ENCODE data around the gene PDK2.

Gene PDK2

DNA sequence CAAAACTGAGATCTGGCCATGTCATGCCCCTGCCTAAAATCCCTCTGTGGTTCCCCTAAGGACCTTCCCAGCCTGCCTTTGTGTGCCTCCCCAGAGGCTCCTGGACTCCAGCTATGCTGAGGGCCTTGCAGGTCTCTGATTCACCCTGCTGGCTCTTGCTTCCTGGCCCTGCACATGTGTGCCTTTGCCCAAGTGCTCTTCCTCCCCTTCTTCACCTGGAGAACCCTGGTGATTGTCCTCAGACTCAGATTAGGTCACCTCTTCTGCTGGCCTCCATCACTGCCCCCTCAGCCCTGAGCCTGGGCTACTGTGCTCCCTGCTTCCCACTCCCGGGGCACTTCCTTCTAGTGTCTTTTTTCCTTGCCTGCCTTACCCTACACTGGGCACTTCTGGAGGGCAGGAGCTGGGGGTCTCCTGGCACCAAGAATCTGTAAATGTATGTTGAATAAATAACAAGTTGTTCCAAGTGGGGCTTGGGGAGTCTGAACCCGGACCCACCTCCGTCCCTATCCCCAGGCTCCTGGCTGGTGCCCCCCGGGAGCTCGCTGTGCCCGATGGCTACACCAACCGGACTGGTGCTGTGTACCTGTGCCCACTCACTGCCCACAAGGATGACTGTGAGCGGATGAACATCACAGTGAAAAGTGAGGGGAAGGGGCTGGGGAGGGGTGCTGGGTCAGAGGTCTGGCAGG, 31.4 kb upstream of the PDK2 start:
- DNase-seq (ENCODE audit: low read depth): no peak
- TF ChIP-seq, protein P1, sequence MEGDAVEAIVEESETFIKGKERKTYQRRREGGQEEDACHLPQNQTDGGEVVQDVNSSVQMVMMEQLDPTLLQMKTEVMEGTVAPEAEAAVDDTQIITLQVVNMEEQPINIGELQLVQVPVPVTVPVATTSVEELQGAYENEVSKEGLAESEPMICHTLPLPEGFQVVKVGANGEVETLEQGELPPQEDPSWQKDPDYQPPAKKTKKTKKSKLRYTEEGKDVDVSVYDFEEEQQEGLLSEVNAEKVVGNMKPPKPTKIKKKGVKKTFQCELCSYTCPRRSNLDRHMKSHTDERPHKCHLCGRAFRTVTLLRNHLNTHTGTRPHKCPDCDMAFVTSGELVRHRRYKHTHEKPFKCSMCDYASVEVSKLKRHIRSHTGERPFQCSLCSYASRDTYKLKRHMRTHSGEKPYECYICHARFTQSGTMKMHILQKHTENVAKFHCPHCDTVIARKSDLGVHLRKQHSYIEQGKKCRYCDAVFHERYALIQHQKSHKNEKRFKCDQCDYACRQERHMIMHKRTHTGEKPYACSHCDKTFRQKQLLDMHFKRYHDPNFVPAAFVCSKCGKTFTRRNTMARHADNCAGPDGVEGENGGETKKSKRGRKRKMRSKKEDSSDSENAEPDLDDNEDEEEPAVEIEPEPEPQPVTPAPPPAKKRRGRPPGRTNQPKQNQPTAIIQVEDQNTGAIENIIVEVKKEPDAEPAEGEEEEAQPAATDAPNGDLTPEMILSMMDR (IDR thresholded peaks at IDR 0.05; ENCODE audit: control insufficient read depth, extremely low read depth, insufficient read depth): no peak
- no peak overlapping the region for H3K4me3 ChIP-seq (ENCODE audit: low read depth, low read length)

DNA sequence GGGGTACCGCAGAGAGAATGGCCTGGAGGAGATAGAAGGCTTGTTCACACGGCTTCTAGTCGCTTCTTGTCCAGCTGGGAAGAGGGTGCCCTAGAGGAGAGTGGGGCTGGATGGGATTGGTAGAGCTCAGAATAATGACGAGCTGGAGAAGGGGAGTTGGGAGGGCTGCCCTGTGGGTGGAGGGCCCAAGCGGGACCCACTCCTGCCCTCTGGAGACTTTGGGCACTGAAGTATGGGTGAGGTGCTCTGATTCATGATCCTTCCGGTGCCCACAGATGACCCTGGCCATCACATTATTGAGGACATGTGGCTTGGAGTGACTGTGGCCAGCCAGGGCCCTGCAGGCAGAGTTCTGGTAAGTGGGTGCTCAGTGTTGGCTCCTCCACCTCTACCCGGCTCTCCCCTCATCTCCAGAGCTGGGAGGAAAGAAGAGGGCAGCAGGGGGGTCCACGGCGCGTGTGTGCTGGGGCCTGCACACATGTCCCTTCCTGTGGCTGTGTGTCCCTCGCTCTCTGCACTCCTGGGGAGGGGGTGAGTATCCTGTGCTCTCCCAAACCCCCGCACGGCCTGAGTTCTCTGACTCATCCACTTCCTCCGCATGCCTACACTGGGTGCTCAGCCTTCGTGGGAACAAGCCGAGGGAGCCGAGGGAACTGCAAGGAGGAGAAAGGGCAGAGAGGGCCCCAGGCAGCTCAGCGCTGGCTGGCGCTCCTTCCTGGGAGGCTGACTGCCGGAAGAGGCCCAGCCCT, 30.7 kb upstream of the PDK2 start:
- no peak for DNase-seq (ENCODE audit: low read depth)
- TF ChIP-seq, protein P1 (IDR thresholded peaks at IDR 0.05; ENCODE audit: control insufficient read depth, extremely low read depth, insufficient read depth): no peak
- no peak overlapping the region for H3K4me3 ChIP-seq (ENCODE audit: low read depth, low read length)

- TF ChIP-seq, protein P1 (IDR thresholded peaks at IDR 0.05; ENCODE audit: control insufficient read depth, extremely low read depth, insufficient read depth): no peak
- no peak overlapping the region for H3K4me3 ChIP-seq (ENCODE audit: low read depth, low read length)
- DNase-seq (ENCODE audit: low read depth): no peak
These were observed 30.1 kb upstream of the PDK2 start for GRCh38 chr17:50065056-50065455.

DNA sequence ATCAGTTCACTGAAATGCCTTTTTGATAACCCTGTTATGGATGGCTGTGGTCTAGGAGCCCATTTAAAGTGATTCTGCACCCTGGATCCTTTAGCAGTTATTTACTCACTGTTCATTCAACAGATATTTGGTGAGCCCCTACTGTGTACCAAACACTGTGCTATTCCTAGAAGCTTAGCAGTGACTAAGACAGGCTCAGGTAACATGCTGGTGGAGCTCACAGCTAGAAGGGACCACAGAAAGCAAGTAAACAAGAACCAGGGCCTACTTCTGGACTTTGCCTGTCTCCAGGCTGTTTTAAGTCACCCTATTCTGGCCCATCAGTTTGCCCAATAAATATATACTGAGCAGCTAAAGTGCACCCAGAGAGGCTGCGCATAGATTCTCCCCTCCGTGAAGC, 28.2 kb upstream of the PDK2 start:
- H3K4me3 ChIP-seq (ENCODE audit: low read depth, low read length): no peak overlapping the region
- no peak for DNase-seq (ENCODE audit: low read depth)
- TF ChIP-seq, protein P1 (IDR thresholded peaks at IDR 0.05; ENCODE audit: control insufficient read depth, extremely low read depth, insufficient read depth): no peak

DNA sequence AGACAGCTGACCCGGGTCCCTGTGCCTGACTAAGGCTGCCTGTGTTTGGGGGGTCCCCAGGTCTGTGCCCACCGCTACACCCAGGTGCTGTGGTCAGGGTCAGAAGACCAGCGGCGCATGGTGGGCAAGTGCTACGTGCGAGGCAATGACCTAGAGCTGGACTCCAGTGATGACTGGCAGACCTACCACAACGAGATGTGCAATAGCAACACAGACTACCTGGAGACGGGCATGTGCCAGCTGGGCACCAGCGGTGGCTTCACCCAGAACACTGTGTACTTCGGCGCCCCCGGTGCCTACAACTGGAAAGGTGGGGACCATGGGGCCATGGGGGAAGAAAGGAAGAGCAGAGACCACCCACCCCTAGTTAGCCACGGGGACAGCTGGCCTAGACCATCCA, 27.2 kb upstream of the PDK2 start:
- TF ChIP-seq, protein P1 (IDR thresholded peaks at IDR 0.05; ENCODE audit: control insufficient read depth, extremely low read depth, insufficient read depth): no peak
- DNase-seq (ENCODE audit: low read depth): no peak
- H3K4me3 ChIP-seq (ENCODE audit: low read depth, low read length): no peak overlapping the region

GRCh38 chr17:50070908-50071680, 24.1 kb upstream of the PDK2 start:
- no peak for DNase-seq (ENCODE audit: low read depth)
- TF ChIP-seq, protein P1 (IDR thresholded peaks at IDR 0.05; ENCODE audit: control insufficient read depth, extremely low read depth, insufficient read depth): no peak
- H3K4me3 ChIP-seq (ENCODE audit: low read depth, low read length): no peak overlapping the region

Data from LNCaP clone FGC (cell line).